OCI-LY3 (cell line): ENCODE data around the gene PRMT5.

ENCODE experiments used
- H2AFZ ChIP-seq: fragments of 200-600, 300-600 bp; shearing (Covaris generic); 2 replicates; pipeline ENCODE4 v1.6.0; 2014; ENCODE audit warnings: antibody characterized with exemption, low read depth, low read length
- H3K27ac ChIP-seq: fragments of 200-600, 300-600 bp; sonication (generic); 2 replicates; pipeline ENCODE4 v1.5.1; 2014; ENCODE audit warnings: mild to moderate bottlenecking, low read length, moderate library complexity, mixed read lengths
- H3K27me3 ChIP-seq: fragments of 200-600, 300-600 bp; sonication (generic); 2 replicates; pipeline ENCODE4 v1.6.1; 2014; ENCODE audit warnings: low read depth, low read length, mixed read lengths
- H3K36me3 ChIP-seq: fragments of 200-600, 300-600 bp; sonication (generic); replicated peaks from 2 replicates; pipeline ENCODE3; 2014; ENCODE audit warnings: low read depth, low read length, mixed read lengths
- H3K4me1 ChIP-seq: fragments of 300-600, 200-600 bp; sonication (generic); 2 replicates; pipeline ENCODE4 v1.6.1; 2014; ENCODE audit warnings: low read length, mixed read lengths
- H3K4me2 ChIP-seq: fragments of 200-600, 300-600 bp; sonication (generic); 2 replicates; pipeline ENCODE4 v1.6.1; 2014; ENCODE audit warnings: low read length, mixed read lengths
- H3K4me3 ChIP-seq: fragments of 300-600, 200-600 bp; sonication (generic); 2 replicates; pipeline ENCODE4 v1.5.1; 2014; ENCODE audit warnings: antibody characterized with exemption, mild to moderate bottlenecking, low read length, moderate library complexity
- H3K79me2 ChIP-seq: fragments of 300-600, 200-600 bp; shearing (Covaris generic); 2 replicates; pipeline ENCODE4 v1.6.1; 2014; ENCODE audit warnings: mild to moderate bottlenecking, low read length, mixed read lengths
- H3K9ac ChIP-seq: fragments of 300-600, 200-600 bp; shearing (Covaris generic); 2 replicates; pipeline ENCODE4 v1.6.0; 2014; ENCODE audit warnings: mild to moderate bottlenecking, low read length, moderate library complexity
- H3K9me3 ChIP-seq: fragments of 200-600, 300-600 bp; shearing (Covaris generic); 2 replicates; pipeline ENCODE4 v1.6.1; 2014; ENCODE audit warnings: low read length, mixed read lengths; ENCODE audit not compliant: insufficient read depth
- H4K20me1 ChIP-seq: fragments of 200-600, 300-600 bp; sonication (generic); 2 replicates; pipeline ENCODE4 v1.6.1; 2016; ENCODE audit warnings: low read length, mixed read lengths; ENCODE audit not compliant: insufficient read depth
- CTCF ChIP-seq: fragments of 200-600, 300-600 bp; sonication (generic); IDR thresholded peaks from 2 replicates; pipeline ENCODE4 v1.5.1; 2014; ENCODE audit warnings: antibody characterized with exemption, low read length, low read depth
- EZH2phosphoT487 ChIP-seq: fragments of 200-600 bp; shearing (Covaris generic); IDR thresholded peaks from 2 replicates; pipeline ENCODE4 v1.6.1; 2018; ENCODE audit warnings: antibody characterized with exemption, mixed run types, low read depth

The PRMT5 gene

GRCh38 chr14:22877000-22877501 lies 52.1 kb downstream of the PRMT5 start:
- no peak overlapping the region for H3K4me3 ChIP-seq
- H2AFZ ChIP-seq: no peak overlapping the region
- H3K36me3 ChIP-seq: peaks cover 38% of the 10 kb centered on the region
- H3K27me3 ChIP-seq: 0 out of 2 replicates have a peak, but pooled peaks cover 4% of the 10 kb centered on the region
- no peak overlapping the region for H3K4me2 ChIP-seq
- H3K9me3 ChIP-seq: no peaks in the 10 kb centered on the region
- peaks cover 12% of the 10 kb centered on the region; the same call in 1 of the 2 replicates for H3K79me2 ChIP-seq
- peaks cover 6% of the 10 kb centered on the region for H3K4me1 ChIP-seq
- peaks cover 4% of the 10 kb centered on the region; the same call in 1 of the 2 replicates for H4K20me1 ChIP-seq
- TF ChIP-seq CTCF: no peak
- H3K27ac ChIP-seq: no peak overlapping the region
- no peak overlapping the region for H3K9ac ChIP-seq

- H3K4me3 ChIP-seq: no peak overlapping the region
- H3K4me2 ChIP-seq: no peak overlapping the region
- peaks cover 6% of the 10 kb centered on the region for H3K4me1 ChIP-seq
- H3K9ac ChIP-seq: no peak overlapping the region
- H3K9me3 ChIP-seq: no peaks in the 10 kb centered on the region
- peaks cover 4% of the 10 kb centered on the region; the same call in 1 of the 2 replicates for H4K20me1 ChIP-seq
- TF ChIP-seq CTCF (no peak), EZH2phosphoT487 (no peak)
- H2AFZ ChIP-seq: no peak overlapping the region
- H3K36me3 ChIP-seq: peaks cover 38% of the 10 kb centered on the region
- no peak overlapping the region for H3K27ac ChIP-seq
- H3K79me2 ChIP-seq: peaks cover 13% of the 10 kb centered on the region; the same call in 1 of the 2 replicates
- no peaks in the 10 kb centered on the region for H3K27me3 ChIP-seq
These were observed 53.3 kb downstream of the PRMT5 start for GRCh38 chr14:22875748-22876319.

GRCh38 chr14:22875003-22875747 lies 54.0 kb downstream of the PRMT5 start:
- Histone ChIP-seq H3K9ac (no peak overlapping the region), H3K27ac (no peak overlapping the region), H3K36me3 (peaks cover 38% of the 10 kb centered on the region), H2AFZ (no peak overlapping the region), H4K20me1 (peaks cover 4% of the 10 kb centered on the region; the same call in 1 of the 2 replicates), H3K27me3 (no peaks in the 10 kb centered on the region), H3K9me3 (no peaks in the 10 kb centered on the region), H3K4me3 (no peak overlapping the region), H3K4me2 (no peak overlapping the region), H3K4me1 (peaks cover 13% of the 10 kb centered on the region), H3K79me2 (peaks cover 13% of the 10 kb centered on the region; the same call in 1 of the 2 replicates)
- TF ChIP-seq CTCF: no peak
- TF ChIP-seq EZH2phosphoT487: no peak

- no peak overlapping the region for H2AFZ ChIP-seq
- peak overlapping the region; percentile 79 for H3K4me3 ChIP-seq
- H3K9ac ChIP-seq: peak overlapping the region; percentile 91
- H3K9me3 ChIP-seq: no peaks in the 10 kb centered on the region
- peaks cover 4% of the 10 kb centered on the region; the same call in 1 of the 2 replicates for H4K20me1 ChIP-seq
- H3K4me2 ChIP-seq: peak overlapping the region; percentile 90
- H3K36me3 ChIP-seq: peaks cover 31% of the 10 kb centered on the region
- H3K27me3 ChIP-seq: no peaks in the 10 kb centered on the region
- H3K79me2 ChIP-seq: peaks cover 13% of the 10 kb centered on the region; the same call in 1 of the 2 replicates
- peaks cover 15% of the 10 kb centered on the region for H3K4me1 ChIP-seq
- no peak overlapping the region for H3K27ac ChIP-seq
- TF ChIP-seq CTCF (no peak), EZH2phosphoT487 (no peak)
These were observed 56.2 kb downstream of the PRMT5 start for GRCh38 chr14:22872833-22873520.
